Duodenal mucosa (tissue), 2 donors: ENCODE measurements around the gene OR6V1.
"Not testable (repeated sequence)": the region's sequence is repeated elsewhere in the genome, so short reads cannot be mapped to it uniquely, and the experiment has no call there.

ENCODE experiments used
- H3K27ac ChIP-seq: one replicate; pipeline ENCODE4 v1.7.0; 2013; ENCODE audit warnings: low read depth, low read length
- H3K27me3 ChIP-seq, 2 donors: one replicate each; pipeline ENCODE4 v1.7.0; 2013; ENCODE audit warnings: low read length in 2 of 2, control low read depth in 1 of 2; ENCODE audit not compliant: insufficient read depth in 2 of 2, control insufficient read depth in 1 of 2
- H3K36me3 ChIP-seq, 2 donors: one replicate each; pipeline ENCODE4 v1.7.0; 2013; ENCODE audit warnings: low read length in 2 of 2, control low read depth in 1 of 2; ENCODE audit not compliant: insufficient read depth in 2 of 2, control insufficient read depth in 1 of 2
- H3K4me1 ChIP-seq, 2 donors: one replicate each; pipeline ENCODE4 v1.7.0; 2013; ENCODE audit warnings: low read length in 2 of 2, control low read depth in 1 of 2; ENCODE audit not compliant: insufficient read depth in 2 of 2, control insufficient read depth in 1 of 2
- H3K4me3 ChIP-seq, 2 donors: one replicate each; pipeline ENCODE4 v1.7.0; 2013; ENCODE audit warnings: low read length in 2 of 2, low read depth in 1 of 2
- H3K9ac ChIP-seq, 2 donors: one replicate each; pipeline ENCODE4 v1.7.0; 2013; ENCODE audit warnings: low read length in 2 of 2, low read depth in 1 of 2
- H3K9me3 ChIP-seq, 2 donors: one replicate each; pipeline ENCODE4 v1.7.0; 2013; ENCODE audit warnings: low read length in 2 of 2, control low read depth in 1 of 2; ENCODE audit not compliant: control insufficient read depth in 1 of 2

Gene OR6V1

DNA sequence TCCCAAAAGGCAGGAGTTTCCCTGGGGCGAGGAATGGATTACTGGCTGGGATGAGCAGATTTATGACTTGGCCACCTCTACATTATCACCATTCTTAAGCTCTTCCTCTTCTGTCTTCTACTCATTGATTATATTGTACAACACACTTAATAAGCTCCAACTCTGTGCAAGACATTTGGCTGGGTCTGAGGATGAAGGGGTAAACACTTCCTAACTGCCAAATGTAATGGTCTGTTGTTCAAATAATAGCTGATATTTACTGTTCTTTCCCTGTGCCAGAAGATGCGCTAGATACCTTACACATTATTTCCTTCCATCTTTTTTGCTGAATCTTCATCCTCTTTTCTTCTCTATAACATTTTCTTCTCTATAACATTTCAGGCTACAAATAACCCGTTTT, 11.6 kb downstream of the OR6V1 start:
- Histone ChIP-seq H3K27ac (no peak overlapping the region), H3K36me3 (no peaks in the 10 kb centered on the region), H3K4me3 (no peak overlapping the region), H3K4me1 (no peaks in the 10 kb centered on the region), H3K9me3 (no peaks in the 10 kb centered on the region), H3K9ac (no peak overlapping the region), H3K27me3 (no peaks in the 10 kb centered on the region)

DNA sequence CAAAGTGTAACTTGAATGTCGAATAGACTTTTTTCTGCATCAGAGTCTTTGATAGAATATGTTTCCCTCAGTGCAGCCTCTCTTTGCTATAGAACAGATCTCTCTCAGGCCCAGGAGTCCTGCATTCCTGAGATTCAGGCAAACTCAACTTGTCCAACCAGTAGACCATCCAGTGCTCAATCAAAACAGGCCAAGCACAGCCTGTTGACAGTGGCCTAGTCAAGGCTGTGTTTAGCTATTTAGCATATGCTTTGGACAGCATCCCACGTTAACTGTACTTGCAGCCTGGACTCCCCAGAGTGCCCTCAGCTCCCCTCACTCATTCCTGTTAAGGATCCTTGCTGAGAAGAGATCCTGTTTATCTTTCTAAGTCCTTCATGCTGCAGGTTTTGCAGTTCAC, 16.3 kb downstream of the OR6V1 start:
- Histone ChIP-seq H3K4me3 (no peak overlapping the region), H3K4me1 (no peaks in the 10 kb centered on the region), H3K9me3 (no peaks in the 10 kb centered on the region), H3K27ac (no peak overlapping the region), H3K9ac (no peak overlapping the region), H3K27me3 (no peaks in the 10 kb centered on the region), H3K36me3 (no peaks in the 10 kb centered on the region)

DNA sequence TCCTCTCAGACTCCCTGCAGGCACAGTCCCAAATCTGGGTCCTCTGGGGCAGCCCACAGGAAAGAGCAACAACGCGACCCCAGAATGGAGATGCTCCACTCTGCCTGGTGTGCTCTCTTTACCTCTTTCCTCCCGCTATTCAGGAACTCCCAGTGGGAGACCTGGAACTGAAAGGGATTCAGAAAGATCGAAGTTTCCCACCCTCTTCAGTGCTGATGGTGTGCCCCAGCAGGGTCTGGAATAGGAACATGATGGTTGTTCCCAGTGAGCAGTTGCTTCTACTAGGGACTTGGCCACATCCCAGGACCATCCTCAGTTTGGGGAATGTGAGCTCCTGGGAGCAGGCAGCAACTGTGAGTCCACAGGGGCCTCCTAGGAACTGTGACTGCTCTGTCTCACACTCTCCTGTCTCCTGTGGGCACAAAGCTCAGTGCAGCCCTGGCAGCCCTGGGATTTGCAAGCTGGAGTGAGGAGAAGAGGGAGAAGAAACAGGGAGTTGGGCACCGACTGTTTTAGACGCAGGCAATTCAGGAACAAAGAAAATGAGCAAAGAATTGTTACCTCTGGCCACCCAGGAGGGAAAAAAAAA, 17.9 kb downstream of the OR6V1 start:
- Histone ChIP-seq H3K4me3 (no peak overlapping the region), H3K27ac (no peak overlapping the region), H3K9me3 (no peaks in the 10 kb centered on the region), H3K4me1 (no peaks in the 10 kb centered on the region), H3K9ac (no peak overlapping the region), H3K36me3 (no peaks in the 10 kb centered on the region), H3K27me3 (no peaks in the 10 kb centered on the region)

GRCh38 chr7:143073556-143073955, 21.4 kb downstream of the OR6V1 start:
- Histone ChIP-seq H3K27me3 (no peaks in the 10 kb centered on the region), H3K9me3 (no peaks in the 10 kb centered on the region), H3K4me1 (no peaks in the 10 kb centered on the region), H3K4me3 (no peak overlapping the region), H3K9ac (no peak overlapping the region), H3K27ac (no peak overlapping the region), H3K36me3 (no peaks in the 10 kb centered on the region)

GRCh38 chr7:143074141-143074540, 22.0 kb downstream of the OR6V1 start:
- Histone ChIP-seq H3K36me3 (no peaks in the 10 kb centered on the region), H3K9ac (no peak overlapping the region), H3K27ac (no peak overlapping the region), H3K9me3 (no peaks in the 10 kb centered on the region), H3K4me3 (no peak overlapping the region), H3K4me1 (no peaks in the 10 kb centered on the region), H3K27me3 (no peaks in the 10 kb centered on the region)

DNA sequence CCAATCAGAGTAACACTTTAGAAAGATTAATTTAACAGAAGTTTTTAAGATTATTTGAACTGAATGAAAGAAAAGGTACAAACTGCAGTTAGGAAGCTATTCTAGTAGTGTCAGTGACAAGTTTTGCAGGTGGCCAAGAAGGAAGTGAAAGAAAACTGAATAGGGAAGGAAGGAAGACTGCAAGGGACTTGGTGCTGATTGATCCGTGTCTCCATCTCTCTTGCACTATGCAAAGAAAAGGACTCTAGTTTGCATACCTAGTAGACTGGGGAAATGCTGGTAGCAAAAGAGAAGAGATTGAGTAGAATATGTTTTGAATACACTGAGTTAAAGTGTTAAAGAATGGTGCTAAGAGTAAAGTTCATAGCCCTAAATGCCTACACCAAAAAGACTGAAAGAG, 33.0 kb downstream of the OR6V1 start:
- H3K36me3 ChIP-seq = no peaks in the 10 kb centered on the region
- H3K4me3 ChIP-seq = no peak overlapping the region
- H3K9me3 ChIP-seq = no peaks in the 10 kb centered on the region
- H3K27me3 ChIP-seq = no peaks in the 10 kb centered on the region
- no peaks in the 10 kb centered on the region for H3K4me1 ChIP-seq
- no peak overlapping the region for H3K9ac ChIP-seq
- no peak overlapping the region for H3K27ac ChIP-seq

- not testable (repeated sequence) for H3K4me1 ChIP-seq, H3K4me3 ChIP-seq, H3K36me3 ChIP-seq, H3K9me3 ChIP-seq, H3K27ac ChIP-seq, H3K9ac ChIP-seq, H3K27me3 ChIP-seq
Measured at GRCh38 chr7:143085610-143086009, 33.5 kb downstream of the OR6V1 start.

- not testable (repeated sequence) for H3K9me3 ChIP-seq, H3K4me1 ChIP-seq, H3K4me3 ChIP-seq, H3K36me3 ChIP-seq, H3K27me3 ChIP-seq, H3K27ac ChIP-seq, H3K9ac ChIP-seq
Measured at GRCh38 chr7:143088549-143089231, 36.5 kb downstream of the OR6V1 start.

GRCh38 chr7:143096146-143096545, 44.0 kb downstream of the OR6V1 start:
- no peak overlapping the region for H3K27ac ChIP-seq
- no peaks in the 10 kb centered on the region for H3K4me1 ChIP-seq
- H3K9ac ChIP-seq = no peak overlapping the region
- no peaks in the 10 kb centered on the region for H3K27me3 ChIP-seq
- no peaks in the 10 kb centered on the region for H3K36me3 ChIP-seq
- no peak overlapping the region for H3K4me3 ChIP-seq
- H3K9me3 ChIP-seq = peaks cover 0 to 13% of the 10 kb centered on the region in 2 donors

GRCh38 chr7:143099579-143099978, 47.4 kb downstream of the OR6V1 start:
- not testable (repeated sequence) for H3K4me3 ChIP-seq, H3K4me1 ChIP-seq, H3K36me3 ChIP-seq, H3K9ac ChIP-seq, H3K27ac ChIP-seq, H3K27me3 ChIP-seq
- peaks cover 0 to 13% of the 10 kb centered on the region in 2 donors for H3K9me3 ChIP-seq
